RPMI8226 (cell line): ENCODE measurements around the gene THBS2.

Experiments used
- DNase-seq: peaks from one replicate; pipeline ENCODE4 v3.0.0-alpha.2; 2015

Gene THBS2

GRCh38 chr6:169177516-169178166, 76.0 kb downstream of the THBS2 start:
- DNase-seq: no peak

GRCh38 chr6:169176361-169176991, 77.2 kb downstream of the THBS2 start:
- DNase-seq: no peak

GRCh38 chr6:169175360-169175887, 78.2 kb downstream of the THBS2 start:
- no peak for DNase-seq

- DNase-seq: no peak
Observed at GRCh38 chr6:169174516-169175359, 78.9 kb downstream of the THBS2 start.

GRCh38 chr6:169173532-169174268, 79.9 kb downstream of the THBS2 start:
- DNase-seq: no peak

- no peak for DNase-seq
Observed at GRCh38 chr6:169172946-169173345, 80.7 kb downstream of the THBS2 start.

- no peak for DNase-seq
Observed at GRCh38 chr6:169172456-169172855, 81.2 kb downstream of the THBS2 start.

- no peak for DNase-seq
Observed at GRCh38 chr6:169171951-169172350, 81.7 kb downstream of the THBS2 start.

- no peak for DNase-seq
Observed at GRCh38 chr6:169171016-169171415, 82.6 kb downstream of the THBS2 start.

GRCh38 chr6:169170583-169170955, 83.1 kb downstream of the THBS2 start:
- no peak for DNase-seq

GRCh38 chr6:169169941-169170582, 83.6 kb downstream of the THBS2 start:
- DNase-seq: no peak

- DNase-seq: no peak
Observed at GRCh38 chr6:169169375-169169774, 84.3 kb downstream of the THBS2 start.

- DNase-seq: no peak
Observed at GRCh38 chr6:169168706-169169105, 84.9 kb downstream of the THBS2 start.

GRCh38 chr6:169168302-169168630, 85.4 kb downstream of the THBS2 start:
- DNase-seq: no peak

- no peak for DNase-seq
Observed at GRCh38 chr6:169167581-169168301, 85.9 kb downstream of the THBS2 start.

GRCh38 chr6:169166896-169167580, 86.6 kb downstream of the THBS2 start:
- DNase-seq: no peak
